ENCODE measurements around the gene RFX1. TPM values are rescaled to one million over a fixed set of nuclear protein-coding genes. Genes with fewer than 3 reads are reported as not detected.
A peak's percentile ranks its signal among the peaks of the same experiment; 100 is the strongest.

RFX1 gene
- total RNA-seq, 6 experiments from 2014 or later: 2.5 to 9.3 (median 5.7) TPM

- H3K27ac ChIP-seq: peak overlapping the region; percentile 97 to 99 (median 97)
- peak; percentile 84 to 88 (median 88) for DNase-seq
- peak; percentile 30 to 41 (median 37) for ATAC-seq
Observed at GRCh38 chr19:14004619-14005348, 1.3 kb downstream of the RFX1 start.

GRCh38 chr19:14003251-14004055 is 2.7 kb downstream of the RFX1 start:
- Histone ChIP-seq H3K4me3 (no peak overlapping the region), H3K27ac (peak overlapping the region; percentile 28 to 99 (median 43)), H3K27me3 (no peaks in the 10 kb centered on the region), H3K9me3 (peaks cover 0 to 5% (median 0%) of the 10 kb centered on the region in 4 donors), H3K4me1 (peaks cover 0 to 16% (median 0%) of the 10 kb centered on the region in 4 donors), H3K36me3 (no peaks in the 10 kb centered on the region)
- ATAC-seq: no peak
- intact Hi-C loops (cut with DNase I): no loop called here
- TF ChIP-seq POLR2A (IDR thresholded peaks at IDR 0.05): no peak
- TF ChIP-seq CTCF (IDR thresholded peaks at IDR 0.05): no peak
- no peak for DNase-seq
- WGBS (ENCODE audit: insufficient coverage, low coverage, low lambda C conversion rate, missing lambda C conversion rate): 62% methylated on average over 9 of the region's 10 CpGs

More at GRCh38 chr19:14004619-14005348, 1.3 kb downstream of the RFX1 start:
- no peaks in the 10 kb centered on the region for H3K27me3 ChIP-seq
- intact Hi-C loops (cut with DNase I): no loop called here
- 6% methylated on average over 13 of the region's 14 CpGs for WGBS (ENCODE audit: insufficient coverage, low coverage, low lambda C conversion rate, missing lambda C conversion rate)
- TF ChIP-seq CTCF (IDR thresholded peaks at IDR 0.05) (no peak), POLR2A (IDR thresholded peaks at IDR 0.05) (no peak)
- no peaks in the 10 kb centered on the region for H3K36me3 ChIP-seq
- no peaks in the 10 kb centered on the region for H3K9me3 ChIP-seq
- H3K4me3 ChIP-seq: peak overlapping the region; percentile 68 to 92 (median 88)
- peaks cover 0 to 16% (median 0%) of the 10 kb centered on the region in 4 donors for H3K4me1 ChIP-seq

- ATAC-seq: no peak
- WGBS (ENCODE audit: insufficient coverage, low coverage, low lambda C conversion rate, missing lambda C conversion rate): 54% methylated on average over 4 of the region's 13 CpGs
- Histone ChIP-seq H3K9me3 (peaks cover 0 to 5% (median 0%) of the 10 kb centered on the region in 4 donors), H3K27me3 (no peaks in the 10 kb centered on the region), H3K27ac (peak overlapping the region in 2 of 3 donors; percentile 43 to 99), H3K4me1 (peaks cover 0 to 16% (median 0%) of the 10 kb centered on the region in 4 donors), H3K4me3 (no peak overlapping the region), H3K36me3 (peaks cover 0 to under 1% (median 0%) of the 10 kb centered on the region in 4 donors)
- TF ChIP-seq CTCF (IDR thresholded peaks at IDR 0.05): no peak
- TF ChIP-seq POLR2A (IDR thresholded peaks at IDR 0.05): no peak
- intact Hi-C loops (cut with DNase I): no loop called here
- peak in 1 of 3 donors; percentile 20 for DNase-seq
Observed at GRCh38 chr19:14002571-14003250, 3.4 kb downstream of the RFX1 start.

GRCh38 chr19:14000691-14001375 is 5.3 kb downstream of the RFX1 start:
- DNase-seq (no peak), ATAC-seq (no peak)

More at GRCh38 chr19:14000691-14001375, 5.3 kb downstream of the RFX1 start:
- WGBS (ENCODE audit: insufficient coverage, low coverage, low lambda C conversion rate, missing lambda C conversion rate): 85% methylated on average over 12 of the region's 13 CpGs
- intact Hi-C loops (cut with DNase I): no loop called here
- Histone ChIP-seq H3K36me3 (peaks cover 0 to 5% (median 0%) of the 10 kb centered on the region in 4 donors), H3K4me1 (peaks cover 0 to 16% (median 0%) of the 10 kb centered on the region in 4 donors), H3K9me3 (peaks cover 0 to 5% (median 0%) of the 10 kb centered on the region in 4 donors), H3K4me3 (no peak overlapping the region), H3K27ac (no peak overlapping the region), H3K27me3 (no peaks in the 10 kb centered on the region)
- TF ChIP-seq POLR2A (IDR thresholded peaks at IDR 0.05) (no peak), CTCF (IDR thresholded peaks at IDR 0.05) (no peak)
